A375 (cell line): ENCODE results near the gene ZKSCAN8. TPM values are rescaled to one million over a fixed set of nuclear protein-coding genes. Genes with fewer than 3 reads are reported as not detected.

Experiments
- total RNA-seq: library from RNA; depleted of rRNA; stranded (reverse); fragments of >200 nt; shearing (Covaris generic); gene quantifications from 2 replicates; pipeline ENCODE4 v1.2.3, GENCODE V29; 2014; rRNA removed

ZKSCAN8 gene
- total RNA-seq: 9.1 and 12.7 TPM in 2 replicates

GRCh38 chr6:28141500-28142329, at the start of gene ZKSCAN8:
Gene ZKSCAN8 (plus strand): TSS chr6:28141883. CDS start chr6:28148408, 6,525 bp downstream.

GRCh38 chr6:28124350-28124970, 17.2 kb upstream of the ZKSCAN8 start, which contains the start of gene ZSCAN16:
Gene ZSCAN16 (plus strand): TSS chr6:28124609. CDS start chr6:28125444, 835 bp downstream.

Other genes with a start within 250 kb of the ZKSCAN8 start
- not detected in 2 replicates for gene OR2B2, start 229.5 kb upstream of the ZKSCAN8 start, total RNA-seq
- not detected in 2 replicates for gene OR2B6, start 184.6 kb upstream of the ZKSCAN8 start, total RNA-seq
- gene ZNF165, start 61.3 kb upstream of the ZKSCAN8 start, total RNA-seq: 0.87 and 1.0 TPM in 2 replicates
- gene ZSCAN16, start 17.3 kb upstream of the ZKSCAN8 start, total RNA-seq: 3.8 and 5.2 TPM in 2 replicates
- 5.1 and 7.4 TPM in 2 replicates for gene ZSCAN9, start 83.4 kb downstream of the ZKSCAN8 start, total RNA-seq
- 1.2 and 1.5 TPM in 2 replicates for gene ZKSCAN4, start 110.4 kb downstream of the ZKSCAN8 start, total RNA-seq
- gene NKAPL, start 117.4 kb downstream of the ZKSCAN8 start, total RNA-seq: not detected in 2 replicates
- 7.3 and 8.7 TPM in 2 replicates for gene ZSCAN26, start 125.3 kb downstream of the ZKSCAN8 start, total RNA-seq
- 2.0 and 3.2 TPM in 2 replicates for gene PGBD1, start 139.7 kb downstream of the ZKSCAN8 start, total RNA-seq
- gene ZSCAN31, start 194.3 kb downstream of the ZKSCAN8 start, total RNA-seq: 2.0 and 2.1 TPM in 2 replicates
- 0.88 and 1.8 TPM in 2 replicates for gene ZKSCAN3, start 208.1 kb downstream of the ZKSCAN8 start, total RNA-seq